HEK293 (cell line): Measurements from ENCODE around the gene PRM3.
"Not testable (repeated sequence)": the region's sequence is repeated elsewhere in the genome, so short reads cannot be mapped to it uniquely, and the experiment has no call there.

Experiments used
- SP2 ChIP-seq: fragments of 450-650 bp; formaldehyde crosslinking; IDR thresholded peaks from 2 replicates; pipeline ENCODE4 v1.5.1; 2016; ENCODE audit warnings: missing biosample characterization, missing genetic modification characterization
- TCF7L2 ChIP-seq: IDR thresholded peaks from 2 replicates; pipeline ENCODE4 v1.6.1; 2011; ENCODE audit warnings: low read depth, mild to moderate bottlenecking, inconsistent platforms, low read length, moderate library complexity, borderline replicate concordance
- YY1 ChIP-seq: fragments of 450-650 bp; formaldehyde crosslinking; IDR thresholded peaks from 2 replicates; pipeline ENCODE4 v1.5.1; 2018; ENCODE audit warnings: missing biosample characterization, missing genetic modification characterization
- ZFP69B ChIP-seq: fragments of 450-650 bp; formaldehyde crosslinking; IDR thresholded peaks from 2 replicates; pipeline ENCODE4 v1.5.1; 2016; ENCODE audit warnings: missing biosample characterization, missing genetic modification characterization
- ZNF175 ChIP-seq: fragments of 450-650 bp; formaldehyde crosslinking; IDR thresholded peaks from 2 replicates; pipeline ENCODE4 v1.5.1; 2016; ENCODE audit warnings: missing biosample characterization, missing genetic modification characterization
- ZNF768 ChIP-seq: fragments of 450-650 bp; formaldehyde crosslinking; IDR thresholded peaks from 2 replicates; pipeline ENCODE4 v1.5.1; 2018; ENCODE audit warnings: missing biosample characterization, mild to moderate bottlenecking, missing genetic modification characterization
- ZNF777 ChIP-seq: fragments of 450-650 bp; formaldehyde crosslinking; IDR thresholded peaks from 2 replicates; pipeline ENCODE4 v1.5.1; 2017; ENCODE audit warnings: missing biosample characterization, missing genetic modification characterization, borderline replicate concordance
- TF ChIP-seq, protein P1 (sequence below): fragments of 450-650 bp; formaldehyde crosslinking; IDR thresholded peaks from 2 replicates; pipeline ENCODE4 v1.5.1; 2016; ENCODE audit warnings: missing biosample characterization, missing genetic modification characterization
- TF ChIP-seq, protein P2 (sequence below): fragments of 450-650 bp; formaldehyde crosslinking; IDR thresholded peaks from 2 replicates; pipeline ENCODE4 v1.5.1; 2016; ENCODE audit warnings: missing biosample characterization, missing genetic modification characterization

DNA sequence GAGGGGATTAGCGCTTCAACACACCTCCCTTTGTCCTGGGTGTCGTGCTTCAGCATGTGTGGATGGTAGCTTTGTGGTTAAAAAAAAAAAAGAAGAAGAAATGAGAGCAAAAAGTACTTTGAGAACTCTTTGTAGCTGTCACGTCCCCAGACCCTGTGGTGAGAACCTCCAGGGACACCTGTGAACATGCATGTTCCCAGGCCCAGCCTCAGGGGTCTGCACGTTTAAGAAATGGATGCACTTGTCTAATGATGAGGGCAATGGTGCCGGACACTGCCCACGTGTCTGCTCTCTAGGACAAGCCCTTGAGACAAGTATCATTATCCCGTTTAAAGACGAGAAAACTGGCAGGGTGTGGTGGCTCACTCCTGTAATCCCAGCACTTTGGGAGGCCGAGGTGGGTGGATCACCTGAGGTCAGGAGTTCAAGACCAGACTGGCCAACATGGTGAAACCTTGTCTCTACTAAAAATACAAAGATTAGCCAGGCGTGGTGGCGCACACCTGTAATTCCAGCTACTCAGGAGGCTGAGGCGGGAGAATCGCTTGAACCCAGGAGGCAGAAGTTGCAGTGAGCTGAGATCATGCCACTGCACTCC is 25.6 kb upstream of the PRM3 start:
- not testable (repeated sequence) for TF ChIP-seq ZNF768 (tag by site-specific recombination); TCF7L2; YY1 (tag by site-specific recombination); ZNF175 (tag by site-specific recombination); SP2 (tag by site-specific recombination); ZFP69B (tag by site-specific recombination); ZNF777
- TF ChIP-seq, protein P1, sequence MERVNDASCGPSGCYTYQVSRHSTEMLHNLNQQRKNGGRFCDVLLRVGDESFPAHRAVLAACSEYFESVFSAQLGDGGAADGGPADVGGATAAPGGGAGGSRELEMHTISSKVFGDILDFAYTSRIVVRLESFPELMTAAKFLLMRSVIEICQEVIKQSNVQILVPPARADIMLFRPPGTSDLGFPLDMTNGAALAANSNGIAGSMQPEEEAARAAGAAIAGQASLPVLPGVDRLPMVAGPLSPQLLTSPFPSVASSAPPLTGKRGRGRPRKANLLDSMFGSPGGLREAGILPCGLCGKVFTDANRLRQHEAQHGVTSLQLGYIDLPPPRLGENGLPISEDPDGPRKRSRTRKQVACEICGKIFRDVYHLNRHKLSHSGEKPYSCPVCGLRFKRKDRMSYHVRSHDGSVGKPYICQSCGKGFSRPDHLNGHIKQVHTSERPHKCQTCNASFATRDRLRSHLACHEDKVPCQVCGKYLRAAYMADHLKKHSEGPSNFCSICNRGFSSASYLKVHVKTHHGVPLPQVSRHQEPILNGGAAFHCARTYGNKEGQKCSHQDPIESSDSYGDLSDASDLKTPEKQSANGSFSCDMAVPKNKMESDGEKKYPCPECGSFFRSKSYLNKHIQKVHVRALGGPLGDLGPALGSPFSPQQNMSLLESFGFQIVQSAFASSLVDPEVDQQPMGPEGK = not testable (repeated sequence)
- TF ChIP-seq, protein P2, sequence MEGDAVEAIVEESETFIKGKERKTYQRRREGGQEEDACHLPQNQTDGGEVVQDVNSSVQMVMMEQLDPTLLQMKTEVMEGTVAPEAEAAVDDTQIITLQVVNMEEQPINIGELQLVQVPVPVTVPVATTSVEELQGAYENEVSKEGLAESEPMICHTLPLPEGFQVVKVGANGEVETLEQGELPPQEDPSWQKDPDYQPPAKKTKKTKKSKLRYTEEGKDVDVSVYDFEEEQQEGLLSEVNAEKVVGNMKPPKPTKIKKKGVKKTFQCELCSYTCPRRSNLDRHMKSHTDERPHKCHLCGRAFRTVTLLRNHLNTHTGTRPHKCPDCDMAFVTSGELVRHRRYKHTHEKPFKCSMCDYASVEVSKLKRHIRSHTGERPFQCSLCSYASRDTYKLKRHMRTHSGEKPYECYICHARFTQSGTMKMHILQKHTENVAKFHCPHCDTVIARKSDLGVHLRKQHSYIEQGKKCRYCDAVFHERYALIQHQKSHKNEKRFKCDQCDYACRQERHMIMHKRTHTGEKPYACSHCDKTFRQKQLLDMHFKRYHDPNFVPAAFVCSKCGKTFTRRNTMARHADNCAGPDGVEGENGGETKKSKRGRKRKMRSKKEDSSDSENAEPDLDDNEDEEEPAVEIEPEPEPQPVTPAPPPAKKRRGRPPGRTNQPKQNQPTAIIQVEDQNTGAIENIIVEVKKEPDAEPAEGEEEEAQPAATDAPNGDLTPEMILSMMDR (tag by site-specific recombination) = not testable (repeated sequence)
